Panc1 (cell line): ENCODE measurements around the gene TYW1B. TPM values are rescaled to one million over a fixed set of nuclear protein-coding genes. Genes with fewer than 3 reads are reported as not detected.
"Not testable (repeated sequence)": the region's sequence is repeated elsewhere in the genome, so short reads cannot be mapped to it uniquely, and the experiment has no call there.

Experiments used
- ATAC-seq: fragments of 200-7000 bp; cut with Tn5 transposase; 2 replicates; pipeline ENCODE4 v1.9.1; 2020; ENCODE audit warnings: mild to moderate bottlenecking, moderate library complexity
- BruUV-seq: library from RNA; stranded (reverse); fragments of 400-500 nt; replicated peaks from 2 replicates; lab custom pipeline; 2021; lab: Mats Ljungman, UMichigan
- CTCF ChIA-PET: fragments of 300-600 bp; sonication (Branson Sonifier 250); formaldehyde crosslinking; loops from one replicate; lab custom pipeline; 2022; ENCODE audit warnings: antibody characterized with exemption; lab: Charles Lee
- POLR2A ChIA-PET: fragments of 300-600 bp; sonication (Branson Sonifier 250); formaldehyde crosslinking; loops from one replicate; lab custom pipeline; 2022; ENCODE audit warnings: antibody characterized with exemption; lab: Charles Lee
- DNase-seq: peaks from one replicate; pipeline ENCODE4 v3.0.0-alpha.2; 2010; ENCODE audit warnings: low read depth, low spot score
- H3K27ac ChIP-seq: 2 replicates; pipeline ENCODE4 v1.5.1; 2011; ENCODE audit warnings: mild to moderate bottlenecking, low read length, inconsistent platforms
- H3K27me3 ChIP-seq: fragments of 200-500 bp; sonication (Bioruptor generic); 2 replicates; pipeline ENCODE4 v1.6.0; 2014; ENCODE audit warnings: low read length, inconsistent platforms; ENCODE audit not compliant: control insufficient read depth, insufficient read depth
- H3K36me3 ChIP-seq: fragments of 200-500 bp; sonication (Bioruptor generic); 2 replicates; pipeline ENCODE4 v1.5.1; 2014; ENCODE audit warnings: inconsistent platforms, mild to moderate bottlenecking, low read length, moderate library complexity; ENCODE audit not compliant: control insufficient read depth, insufficient read depth
- H3K4me1 ChIP-seq: 2 replicates; pipeline ENCODE4 v1.5.1; 2011; ENCODE audit warnings: inconsistent platforms, mild to moderate bottlenecking, low read length, moderate library complexity; ENCODE audit not compliant: control insufficient read depth, insufficient read depth
- H3K4me3 ChIP-seq, 2 experiments: 2 replicates each; pipeline ENCODE4 v1.5.1; 2011 to 2012; ENCODE audit warnings: low read depth in 2 of 2, low read length in 2 of 2, mild to moderate bottlenecking in 2 of 2, inconsistent platforms in 1 of 2, moderate library complexity in 1 of 2
- H3K9me3 ChIP-seq: fragments of 200-500 bp; sonication (Bioruptor generic); 2 replicates; pipeline ENCODE4 v1.5.1; 2014; ENCODE audit warnings: low read depth, mild to moderate bottlenecking, inconsistent platforms, low read length, moderate library complexity; ENCODE audit not compliant: control insufficient read depth, insufficient read depth
- CTCF ChIP-seq: fragments of 450-650 bp; IDR thresholded peaks from 2 replicates; pipeline ENCODE4 v1.5.1; 2017; ENCODE audit warnings: mild to moderate bottlenecking
- POLR2AphosphoS5 ChIP-seq: IDR thresholded peaks from 2 replicates; pipeline ENCODE4 v1.6.1; 2012; ENCODE audit warnings: mild to moderate bottlenecking, low read depth, low read length, moderate library complexity
- REST ChIP-seq, 2 experiments: IDR thresholded peaks; 2 replicates each; pipeline ENCODE4 v1.6.1; 2011 to 2012; ENCODE audit warnings: low read depth in 2 of 2, control low read depth in 1 of 2, low read length in 1 of 2, mild to moderate bottlenecking in 1 of 2, moderate library complexity in 1 of 2; ENCODE audit not compliant: insufficient read depth in 1 of 2
- SIN3A ChIP-seq: IDR thresholded peaks from 2 replicates; pipeline ENCODE4 v1.6.1; 2012; ENCODE audit warnings: low read depth, mild to moderate bottlenecking, low read length, moderate library complexity, borderline replicate concordance; ENCODE audit not compliant: insufficient read depth
- TCF7L2 ChIP-seq: IDR thresholded peaks from 2 replicates; pipeline ENCODE4 v1.6.1; 2011; ENCODE audit warnings: mild to moderate bottlenecking, low read depth, low read length, inconsistent platforms
- in situ Hi-C: cut with HindIII; loops from 2 replicates; pipeline ENCODE4 v1.10.0; 2016; ENCODE audit warnings: low sequenced_read_pairs, low pct_unique_long_range_greater_than_20kb
- intact Hi-C: fragments of 100-400 bp; cut with micrococcal nuclease; formaldehyde crosslinking; loops from one replicate; pipeline ENCODE4 v1.10.0; 2022; ENCODE audit not compliant: unreplicated experiment
- total RNA-seq: library from RNA; stranded (reverse); gene quantifications from one replicate; pipeline ENCODE4 v1.2.1, GENCODE V29; 2021; ENCODE audit not compliant: unreplicated experiment

TYW1B gene
- total RNA-seq, 1 experiment from 2014 or later: 2.3 TPM

GRCh38 chr7:72539702-72540101 is 288.3 kb downstream of the TYW1B start:
- H3K9me3 ChIP-seq: no peaks in the 10 kb centered on the region
- intact Hi-C loops: no loop called here
- in situ Hi-C loops: no loop called here
- no peak for DNase-seq
- no peak for ATAC-seq
- H3K36me3 ChIP-seq: no peaks in the 10 kb centered on the region
- ChIA-PET POLR2A (no interaction called here), CTCF (no interaction called here)
- no peak overlapping the region for H3K27ac ChIP-seq
- no TSS peak for BruUV-seq
- H3K4me3 ChIP-seq: no peak overlapping the region
- no peaks in the 10 kb centered on the region for H3K27me3 ChIP-seq
- no peaks in the 10 kb centered on the region for H3K4me1 ChIP-seq
- no peak for TF ChIP-seq SIN3A

- no TSS peak for BruUV-seq
- H3K4me3 ChIP-seq: no peak overlapping the region
- H3K36me3 ChIP-seq: no peaks in the 10 kb centered on the region
- H3K4me1 ChIP-seq: no peaks in the 10 kb centered on the region
- no peaks in the 10 kb centered on the region for H3K9me3 ChIP-seq
- CTCF ChIA-PET: no interaction called here
- POLR2A ChIA-PET: no interaction called here
- H3K27ac ChIP-seq: no peak overlapping the region
- no peak for ATAC-seq
- TF ChIP-seq REST (IDR thresholded peaks at IDR 0.05; ENCODE audit: insufficient read depth in 1 of 2, low read depth in 2 of 2, low read length in 1 of 2) (no peak), POLR2AphosphoS5 (no peak), TCF7L2 (no peak), SIN3A (no peak), CTCF (no peak)
- no peak for DNase-seq
- H3K27me3 ChIP-seq: no peaks in the 10 kb centered on the region
- intact Hi-C loops: no loop called here
- in situ Hi-C loops: no loop called here
Observed at GRCh38 chr7:72538856-72539255, 289.1 kb downstream of the TYW1B start.

GRCh38 chr7:72538147-72538546 is 289.9 kb downstream of the TYW1B start:
- in situ Hi-C loops (no loop called here), intact Hi-C loops (no loop called here)
- ATAC-seq (no peak), DNase-seq (no peak)
- ChIA-PET CTCF (no interaction called here), POLR2A (no interaction called here)
- BruUV-seq: no TSS peak
- Histone ChIP-seq H3K27me3 (no peaks in the 10 kb centered on the region), H3K4me3 (no peak overlapping the region), H3K9me3 (no peaks in the 10 kb centered on the region), H3K27ac (no peak overlapping the region), H3K36me3 (no peaks in the 10 kb centered on the region), H3K4me1 (no peaks in the 10 kb centered on the region)
- TF ChIP-seq SIN3A (no peak), REST (IDR thresholded peaks at IDR 0.05; ENCODE audit: insufficient read depth in 1 of 2, low read depth in 2 of 2, low read length in 1 of 2) (no peak), CTCF (no peak), POLR2AphosphoS5 (no peak), TCF7L2 (no peak)

GRCh38 chr7:72536038-72536437 is 292.0 kb downstream of the TYW1B start:
- H3K36me3 ChIP-seq, H3K9me3 ChIP-seq, H3K4me1 ChIP-seq, H3K27ac ChIP-seq, POLR2A ChIA-PET, H3K4me3 ChIP-seq, ATAC-seq, BruUV-seq, H3K27me3 ChIP-seq, in situ Hi-C loops, intact Hi-C loops: not testable (repeated sequence)
- CTCF ChIA-PET: interaction anchor here (0.6 kb wide), 1 partner anchor 28 kb away, joined by 4 read pairs; no protein-coding TSS in a partner anchor
- peak; percentile 18 for DNase-seq
